H1 (cell line): ENCODE measurements around the gene NFKBIL1. TPM values are rescaled to one million over a fixed set of nuclear protein-coding genes. Genes with fewer than 3 reads are reported as not detected.

Experiments used
- BACH1 ChIP-seq: IDR thresholded peaks from 2 replicates; pipeline ENCODE4 v1.6.1; 2012; ENCODE audit warnings: low read length, improper control_type of control experiment
- CREB1 ChIP-seq: IDR thresholded peaks from 2 replicates; pipeline ENCODE4 v1.6.1; 2012; ENCODE audit warnings: inconsistent platforms
- E2F6 ChIP-seq: IDR thresholded peaks from 2 replicates; pipeline ENCODE4 v1.6.1; 2012; ENCODE audit warnings: inconsistent platforms
- HDAC2 ChIP-seq, 2 experiments: fragments of 300-600 bp in 1 of 2; sonication (generic) in 1 of 2; IDR thresholded peaks; 2 replicates each; pipeline ENCODE4 v1.6.1; 2011 to 2012; ENCODE audit warnings: low read depth in 2 of 2, low read length in 2 of 2, mild to moderate bottlenecking in 2 of 2, moderate library complexity in 2 of 2, borderline replicate concordance in 1 of 2, inconsistent platforms in 1 of 2
- JUND ChIP-seq: IDR thresholded peaks from 2 replicates; pipeline ENCODE4 v1.6.1; 2011; ENCODE audit warnings: mild to moderate bottlenecking, improper control_type of control experiment, low read length
- KDM5A ChIP-seq: fragments of 200-600 bp; IDR thresholded peaks from 2 replicates; pipeline ENCODE4 v1.7.1; 2012; ENCODE audit warnings: mild to moderate bottlenecking, low read length, inconsistent platforms, mixed read lengths
- MAFK ChIP-seq: IDR thresholded peaks from 2 replicates; pipeline ENCODE4 v1.6.1; 2012; ENCODE audit warnings: low read depth, mild to moderate bottlenecking, improper control_type of control experiment, low read length
- NRF1 ChIP-seq: IDR thresholded peaks from 2 replicates; pipeline ENCODE4 v1.6.1; 2011; ENCODE audit warnings: mild to moderate bottlenecking, low read depth, low read length, improper control_type of control experiment
- POU5F1 ChIP-seq: IDR thresholded peaks from 2 replicates; pipeline ENCODE4 v1.6.1; 2011; ENCODE audit warnings: low read depth, mild to moderate bottlenecking, low read length, moderate library complexity
- RFX5 ChIP-seq: IDR thresholded peaks from 2 replicates; pipeline ENCODE4 v1.6.1; 2011; ENCODE audit warnings: low read depth, low read length, improper control_type of control experiment, borderline replicate concordance
- SIX5 ChIP-seq: IDR thresholded peaks from 2 replicates; pipeline ENCODE4 v1.6.1; 2011; ENCODE audit warnings: mild to moderate bottlenecking, low read depth, low read length
- polyA plus RNA-seq, 7 experiments: library from polyadenylated mRNA; depleted of rRNA in 3 of 7; stranded (reverse) in 5 of 7; unstranded in 2 of 7; fragments of >200 nt in 5 of 7; fragments of 200-250 nt in 2 of 7; gene quantifications; 1 replicate in 5 of 7; 2 replicates in 1 of 7; 4 replicates in 1 of 7; pipeline versions ENCODE4 v1.2.1 to v1.2.3, GENCODE V29; 2011 to 2013; ENCODE audit warnings: missing spikeins in 2 of 7, mixed read lengths in 2 of 7
- total RNA-seq: library from RNA; stranded (reverse); fragmentation: NEBNext Ultra II Directional; extraction: Animal tissue kit (Norgen Biotek cat#: 25700); gene quantifications from 2 replicates; pipeline ENCODE4 v1.2.1, GENCODE V29; 2021

NFKBIL1 gene
- total and polyA plus RNA-seq, 2 of the 8 experiments (the other 6 are each of a cell fraction or from before 2014, with no cell fraction given), result 7.5 to 11.2 TPM

DNA sequence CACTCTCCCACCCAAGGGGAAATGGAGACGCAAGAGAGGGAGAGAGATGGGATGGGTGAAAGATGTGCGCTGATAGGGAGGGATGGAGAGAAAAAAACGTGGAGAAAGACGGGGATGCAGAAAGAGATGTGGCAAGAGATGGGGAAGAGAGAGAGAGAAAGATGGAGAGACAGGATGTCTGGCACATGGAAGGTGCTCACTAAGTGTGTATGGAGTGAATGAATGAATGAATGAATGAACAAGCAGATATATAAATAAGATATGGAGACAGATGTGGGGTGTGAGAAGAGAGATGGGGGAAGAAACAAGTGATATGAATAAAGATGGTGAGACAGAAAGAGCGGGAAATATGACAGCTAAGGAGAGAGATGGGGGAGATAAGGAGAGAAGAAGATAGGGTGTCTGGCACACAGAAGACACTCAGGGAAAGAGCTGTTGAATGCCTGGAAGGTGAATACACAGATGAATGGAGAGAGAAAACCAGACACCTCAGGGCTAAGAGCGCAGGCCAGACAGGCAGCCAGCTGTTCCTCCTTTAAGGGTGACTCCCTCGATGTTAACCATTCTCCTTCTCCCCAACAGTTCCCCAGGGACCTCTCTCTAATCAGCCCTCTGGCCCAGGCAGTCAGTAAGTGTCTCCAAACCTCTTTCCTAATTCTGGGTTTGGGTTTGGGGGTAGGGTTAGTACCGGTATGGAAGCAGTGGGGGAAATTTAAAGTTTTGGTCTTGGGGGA, 28.7 kb downstream of the NFKBIL1 start (continued):
- TF ChIP-seq CREB1, result no peak
- TF ChIP-seq POU5F1, result no peak
- TF ChIP-seq SIX5, result no peak
- TF ChIP-seq RFX5, result no peak
- no peak for TF ChIP-seq HDAC2 (IDR thresholded peaks at IDR 0.05; ENCODE audit: borderline replicate concordance in 1 of 2, low read depth in 2 of 2, low read length in 2 of 2)
- no peak for TF ChIP-seq NRF1
- no peak for TF ChIP-seq KDM5A
- no peak for TF ChIP-seq MAFK
- no peak for TF ChIP-seq JUND
- TF ChIP-seq E2F6, result no peak
- TF ChIP-seq BACH1, result no peak
